ENCODE results near the gene SPEM3. TPM values are rescaled to one million over a fixed set of nuclear protein-coding genes. Genes with fewer than 3 reads are reported as not detected.

The SPEM3 gene
- total and polyA plus RNA-seq, 2 experiments from 2014 or later = not detected

DNA sequence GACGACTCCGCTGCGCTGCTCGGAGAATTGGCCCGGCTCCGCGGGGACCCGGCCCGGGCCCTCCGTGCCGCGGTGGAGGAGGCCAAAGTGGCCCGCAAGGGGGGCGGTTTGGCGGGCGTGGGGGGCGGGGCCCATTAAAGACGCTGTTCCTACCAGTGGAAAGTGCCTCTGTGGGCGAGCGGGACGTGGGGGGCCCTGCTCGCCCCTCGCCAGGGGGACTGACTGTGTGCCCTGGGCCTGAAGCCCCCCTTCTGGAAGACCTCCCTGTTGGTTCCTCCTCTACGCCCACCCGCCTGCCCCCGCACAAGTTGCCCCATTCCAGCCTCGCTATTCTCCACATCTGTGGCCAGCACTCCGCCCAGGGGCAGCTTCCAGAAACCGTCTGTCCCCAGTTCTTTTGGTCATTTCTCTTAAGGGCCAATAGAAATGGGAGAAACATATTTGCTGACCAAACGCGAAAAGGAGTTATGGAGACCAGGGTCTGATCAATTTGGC, 8.8 kb downstream of the SPEM3 start:
- H3K4me2 ChIP-seq (ENCODE audit: unreplicated experiment) = peak overlapping the region; percentile 48
- peaks cover 32% of the 10 kb centered on the region; the same call in 1 of the 2 replicates for H3K27me3 ChIP-seq (replicated peaks; ENCODE audit: insufficient read depth)
- H3K36me3 ChIP-seq (ENCODE audit: low read depth) = no peaks in the 10 kb centered on the region
- no peak overlapping the region for H3K27ac ChIP-seq
- H3K9me2 ChIP-seq (ENCODE audit: insufficient read depth) = no peaks in the 10 kb centered on the region
- DNase-seq = no peak
- H2AFZ ChIP-seq = no peak overlapping the region; the same call in none of the 2 replicates
- no peaks in the 10 kb centered on the region for H3K9me3 ChIP-seq (ENCODE audit: low read depth)
- H3K9ac ChIP-seq = no peak overlapping the region
- H3K79me2 ChIP-seq (ENCODE audit: insufficient read depth) = no peaks in the 10 kb centered on the region
- in situ Hi-C loops (cut with MboI) = no loop called here
- peaks cover 11% of the 10 kb centered on the region for H3K4me1 ChIP-seq (ENCODE audit: insufficient read depth)
- H3K4me3 ChIP-seq = peak overlapping the region; percentile 79
- no peaks in the 10 kb centered on the region for H3F3A ChIP-seq (ENCODE audit: insufficient read depth)
- no peaks in the 10 kb centered on the region for H4K20me1 ChIP-seq (ENCODE audit: insufficient read depth)
- TF ChIP-seq EZH2phosphoT487 (IDR thresholded peaks at IDR 0.05; ENCODE audit: insufficient read depth, low read depth) (no peak), EZH2 (IDR thresholded peaks at IDR 0.05; ENCODE audit: insufficient read depth, poor library complexity, severe bottlenecking) (no peak)
- WGBS, 2 experiments (ENCODE audit: low coverage in 1 of 2, low lambda C conversion rate in 2 of 2, missing lambda C conversion rate in 2 of 2) = 14 to 19% methylated on average over 17 to 22 of the region's 31 CpGs

DNA sequence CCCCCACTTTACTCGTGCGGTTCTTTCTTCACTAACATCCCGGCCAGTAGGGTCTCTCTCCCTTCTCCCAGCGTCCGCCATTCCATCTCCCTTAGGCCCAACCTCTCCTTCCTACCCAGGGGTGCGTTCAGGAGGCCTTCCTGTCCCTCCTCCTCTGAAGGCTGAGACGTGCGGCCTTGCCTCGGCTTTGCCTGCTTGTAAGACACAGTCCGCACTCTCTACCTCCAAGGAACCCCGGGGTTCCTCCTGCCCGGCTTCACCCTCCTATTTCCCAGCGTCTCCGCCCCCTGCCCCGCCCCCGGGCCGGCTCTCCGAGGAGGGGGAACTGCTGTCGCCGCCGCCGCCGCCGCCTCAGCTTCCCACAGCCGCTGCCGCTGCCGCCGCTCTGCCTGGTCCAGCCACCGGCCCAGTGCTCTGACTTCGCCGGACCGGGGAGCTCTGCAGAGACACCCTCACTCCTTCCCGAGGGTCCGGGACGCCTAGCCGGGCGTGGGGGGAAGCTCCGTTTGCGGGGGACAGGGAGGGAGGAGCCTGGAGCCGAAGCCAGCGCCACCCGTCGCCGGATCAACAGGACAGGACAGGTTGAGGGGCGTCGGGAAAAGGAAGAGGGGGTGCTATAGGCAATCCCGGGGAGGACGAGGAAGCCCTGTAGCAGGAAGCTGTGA, 9.4 kb downstream of the SPEM3 start:
- Histone ChIP-seq H3K9ac (no peak overlapping the region), H3K9me2 (ENCODE audit: insufficient read depth) (no peaks in the 10 kb centered on the region), H3K27ac (no peak overlapping the region), H3K36me3 (ENCODE audit: low read depth) (no peaks in the 10 kb centered on the region), H3K27me3 (replicated peaks; ENCODE audit: insufficient read depth) (peaks cover 32% of the 10 kb centered on the region; the same call in 1 of the 2 replicates), H3K9me3 (ENCODE audit: low read depth) (no peaks in the 10 kb centered on the region), H3K4me2 (ENCODE audit: unreplicated experiment) (peak overlapping the region; percentile 25), H3F3A (ENCODE audit: insufficient read depth) (no peaks in the 10 kb centered on the region), H2AFZ (no peak overlapping the region), H4K20me1 (ENCODE audit: insufficient read depth) (no peaks in the 10 kb centered on the region), H3K4me1 (ENCODE audit: insufficient read depth) (peaks cover 11% of the 10 kb centered on the region), H3K4me3 (no peak overlapping the region), H3K79me2 (ENCODE audit: insufficient read depth) (no peaks in the 10 kb centered on the region)
- in situ Hi-C loops (cut with MboI) = no loop called here
- TF ChIP-seq EZH2 (IDR thresholded peaks at IDR 0.05; ENCODE audit: insufficient read depth, poor library complexity, severe bottlenecking) (no peak), EZH2phosphoT487 (IDR thresholded peaks at IDR 0.05; ENCODE audit: insufficient read depth, low read depth) (no peak; the same call in 1 of the 2 replicates)
- 12 to 20% methylated on average over 25 to 46 of the region's 48 CpGs for WGBS, 2 experiments (ENCODE audit: low coverage in 1 of 2, low lambda C conversion rate in 2 of 2, missing lambda C conversion rate in 2 of 2)
- DNase-seq = peak; percentile 40

DNA sequence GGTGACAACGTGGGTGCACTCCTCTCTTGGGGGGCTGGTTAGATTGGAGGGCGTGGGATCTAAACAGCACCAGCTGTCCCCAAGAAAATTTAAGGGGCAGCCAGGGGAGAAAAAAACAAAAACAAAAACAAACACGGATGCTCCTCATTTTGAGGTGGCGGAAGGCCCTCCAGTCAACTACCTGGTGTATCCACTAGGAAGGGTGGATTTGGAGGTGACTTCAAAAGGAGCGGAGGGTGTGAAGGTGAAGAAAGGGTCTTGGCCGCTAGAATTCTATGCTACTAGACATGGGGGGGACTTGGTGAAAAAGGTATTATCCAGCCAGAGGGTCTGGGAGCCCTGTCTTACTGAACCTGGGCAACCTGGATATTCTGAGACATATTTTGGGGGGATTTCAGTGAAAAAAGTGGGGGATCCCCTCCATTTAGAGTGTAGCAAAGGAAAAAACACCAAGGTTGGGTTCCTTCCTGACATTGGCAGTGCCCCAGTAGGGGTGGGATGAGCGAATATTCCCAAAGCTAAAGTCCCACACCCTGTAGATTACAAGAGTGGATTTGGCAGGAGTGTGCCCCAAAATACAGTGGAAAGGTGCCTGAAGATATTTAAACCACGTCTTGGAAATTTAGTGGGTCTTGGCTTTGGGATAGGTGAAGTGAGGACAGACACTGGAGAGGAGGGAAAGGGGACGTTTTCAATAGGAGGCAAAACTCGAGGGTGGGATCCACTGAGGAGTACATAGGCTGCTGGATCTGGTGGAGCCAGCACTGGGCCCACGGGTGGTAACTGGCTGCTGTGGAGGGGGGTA, 10.2 kb downstream of the SPEM3 start:
- no peak overlapping the region for H3K4me3 ChIP-seq
- H3K4me1 ChIP-seq (ENCODE audit: insufficient read depth) = peaks cover 12% of the 10 kb centered on the region
- no peak overlapping the region for H3K9ac ChIP-seq
- no peaks in the 10 kb centered on the region for H3K9me2 ChIP-seq (ENCODE audit: insufficient read depth)
- no peak overlapping the region for H3K4me2 ChIP-seq (ENCODE audit: unreplicated experiment)
- peaks cover 4% of the 10 kb centered on the region; the same call in 1 of the 2 replicates for H3F3A ChIP-seq (ENCODE audit: insufficient read depth)
- no peak overlapping the region for H2AFZ ChIP-seq
- H3K27ac ChIP-seq = no peak overlapping the region
- TF ChIP-seq EZH2 (IDR thresholded peaks at IDR 0.05; ENCODE audit: insufficient read depth, poor library complexity, severe bottlenecking) (peak; percentile 67), EZH2phosphoT487 (IDR thresholded peaks at IDR 0.05; ENCODE audit: insufficient read depth, low read depth) (no peak)
- no peak for DNase-seq
- 52 to 57% methylated on average over 11 of the region's 11 CpGs for WGBS, 2 experiments (ENCODE audit: low coverage in 1 of 2, low lambda C conversion rate in 2 of 2, missing lambda C conversion rate in 2 of 2)
- H4K20me1 ChIP-seq (ENCODE audit: insufficient read depth) = no peaks in the 10 kb centered on the region
- H3K79me2 ChIP-seq (ENCODE audit: insufficient read depth) = no peaks in the 10 kb centered on the region
- H3K36me3 ChIP-seq (ENCODE audit: low read depth) = no peaks in the 10 kb centered on the region
- in situ Hi-C loops (cut with MboI) = no loop called here
- no peaks in the 10 kb centered on the region for H3K9me3 ChIP-seq (ENCODE audit: low read depth)
- H3K27me3 ChIP-seq (replicated peaks; ENCODE audit: insufficient read depth) = peaks cover 32% of the 10 kb centered on the region; the same call in 1 of the 2 replicates

DNA sequence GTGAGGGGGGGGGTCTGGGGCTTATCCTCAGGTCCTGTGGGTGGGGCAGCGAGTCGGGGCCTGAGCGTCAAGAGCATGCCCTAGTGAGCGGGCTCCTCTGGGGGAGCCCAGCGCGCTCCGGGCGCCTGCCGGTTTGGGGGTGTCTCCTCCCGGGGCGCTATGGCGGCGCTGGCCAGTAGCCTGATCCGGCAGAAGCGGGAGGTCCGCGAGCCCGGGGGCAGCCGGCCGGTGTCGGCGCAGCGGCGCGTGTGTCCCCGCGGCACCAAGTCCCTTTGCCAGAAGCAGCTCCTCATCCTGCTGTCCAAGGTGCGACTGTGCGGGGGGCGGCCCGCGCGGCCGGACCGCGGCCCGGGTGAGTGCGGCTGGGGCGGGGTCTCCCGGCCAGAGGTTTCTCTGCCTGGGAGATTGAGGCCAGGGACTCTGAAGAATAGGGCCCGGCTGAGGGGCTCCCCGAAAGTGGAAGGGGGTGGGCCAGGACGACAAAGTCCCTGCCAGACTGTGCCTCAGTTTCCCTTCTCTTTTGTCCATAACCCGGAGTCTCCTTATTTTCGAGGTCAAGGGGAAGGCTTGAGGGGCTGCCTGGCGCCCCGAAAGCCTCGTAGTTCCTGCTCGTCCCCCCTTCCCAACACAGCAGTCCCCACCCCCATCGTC, 10.9 kb downstream of the SPEM3 start, which contains the start of gene FGF11:
Gene FGF11, plus strand, starts transcription at position 51 of the 651 bp plus-strand sequence. Its CDS starts 109 bp downstream, at position 160.
- Histone ChIP-seq H3K4me3 (peak within 1 kb of the TSS; percentile 46), H4K20me1 (ENCODE audit: insufficient read depth) (no peaks in the 10 kb centered on the region), H3K79me2 (ENCODE audit: insufficient read depth) (no peaks in the 10 kb centered on the region), H3K9ac (no peak within 1 kb of the TSS), H3K4me1 (ENCODE audit: insufficient read depth) (peaks cover 16% of the 10 kb centered on the region), H3K36me3 (ENCODE audit: low read depth) (no peaks in the 10 kb centered on the region), H3K27me3 (replicated peaks; ENCODE audit: insufficient read depth) (peaks cover 32% of the 10 kb centered on the region; the same call in 1 of the 2 replicates), H3K9me2 (ENCODE audit: insufficient read depth) (no peaks in the 10 kb centered on the region), H3K9me3 (ENCODE audit: low read depth) (no peaks in the 10 kb centered on the region), H3K27ac (no peak within 1 kb of the TSS), H3F3A (ENCODE audit: insufficient read depth) (peaks cover 10% of the 10 kb centered on the region), H2AFZ (no peak within 1 kb of the TSS), H3K4me2 (ENCODE audit: unreplicated experiment) (peak within 1 kb of the TSS; percentile 48)
- DNase-seq = peak; percentile 19
- WGBS, 2 experiments (ENCODE audit: low coverage in 1 of 2, low lambda C conversion rate in 2 of 2, missing lambda C conversion rate in 2 of 2) = 3 to 8% methylated on average over 31 to 41 of the region's 50 CpGs
- 0 out of 2 replicates have a peak, but pooled peaks have one; percentile 72 for TF ChIP-seq EZH2phosphoT487 (IDR thresholded peaks at IDR 0.05; ENCODE audit: insufficient read depth, low read depth)
- peak; percentile 86 for TF ChIP-seq EZH2 (IDR thresholded peaks at IDR 0.05; ENCODE audit: insufficient read depth, poor library complexity, severe bottlenecking)
- in situ Hi-C loops (cut with MboI) = no loop called here
